GM18508 (cell line): ENCODE measurements around the gene CERK.
"Not testable (repeated sequence)": the region's sequence is repeated elsewhere in the genome, so short reads cannot be mapped to it uniquely, and the experiment has no call there.

Experiments used
- ATAC-seq: cut with Tn5 transposase; IDR thresholded peaks from one replicate; pipeline ENCODE4 v1.9.1; 2021; ENCODE audit warnings: moderate number of reproducible peaks; ENCODE audit not compliant: insufficient read depth, unreplicated experiment

CERK gene

GRCh38 chr22:46653596-46653995, 84.5 kb downstream of the CERK start:
- no peak for ATAC-seq

GRCh38 chr22:46652847-46653331, 85.2 kb downstream of the CERK start:
- no peak for ATAC-seq

- ATAC-seq, result no peak
Measured at GRCh38 chr22:46652081-46652846, 85.8 kb downstream of the CERK start.

GRCh38 chr22:46651316-46651715, 86.7 kb downstream of the CERK start:
- ATAC-seq, result no peak

- ATAC-seq, result no peak
Measured at GRCh38 chr22:46650078-46650810, 87.8 kb downstream of the CERK start.

- no peak for ATAC-seq
Measured at GRCh38 chr22:46649141-46650077, 88.6 kb downstream of the CERK start.

GRCh38 chr22:46648225-46648820, 89.7 kb downstream of the CERK start:
- not testable (repeated sequence) for ATAC-seq

GRCh38 chr22:46646531-46647215, 91.4 kb downstream of the CERK start:
- ATAC-seq, result no peak

GRCh38 chr22:46642840-46643480, 95.1 kb downstream of the CERK start:
- ATAC-seq, result not testable (repeated sequence)

- ATAC-seq, result no peak
Measured at GRCh38 chr22:46641811-46642266, 96.2 kb downstream of the CERK start.

GRCh38 chr22:46640293-46641055, 97.6 kb downstream of the CERK start:
- ATAC-seq, result no peak

GRCh38 chr22:46639843-46640242, 98.2 kb downstream of the CERK start:
- ATAC-seq, result no peak

GRCh38 chr22:46638601-46639431, 99.2 kb downstream of the CERK start:
- no peak for ATAC-seq

GRCh38 chr22:46637711-46638600, 100.1 kb downstream of the CERK start:
- no peak for ATAC-seq

GRCh38 chr22:46636221-46637002, 101.6 kb downstream of the CERK start:
- no peak for ATAC-seq

- no peak for ATAC-seq
Measured at GRCh38 chr22:46635756-46636155, 102.3 kb downstream of the CERK start.
